Ramos (cell line): ENCODE results near the gene RBFA.
"Not testable (repeated sequence)": the region's sequence is repeated elsewhere in the genome, so short reads cannot be mapped to it uniquely, and the experiment has no call there.

Source experiments
- in situ Hi-C: fragments of 300-500 bp; cut with MboI; formaldehyde crosslinking; loops from one replicate; pipeline ENCODE4 v1.14.3; 2022; ENCODE audit warnings: low sequenced_read_pairs; ENCODE audit not compliant: unreplicated experiment

RBFA gene

GRCh38 chr18:80034068-80034851 lies at the start of gene RBFA:
Gene RBFA (plus strand): TSS chr18:80034434. CDS start chr18:80034496, 62 bp downstream.
- in situ Hi-C loops, result no loop called here

- in situ Hi-C loops, result no loop called here
Measured at GRCh38 chr18:79985172-79985571, 49.1 kb upstream of the RBFA start.

DNA sequence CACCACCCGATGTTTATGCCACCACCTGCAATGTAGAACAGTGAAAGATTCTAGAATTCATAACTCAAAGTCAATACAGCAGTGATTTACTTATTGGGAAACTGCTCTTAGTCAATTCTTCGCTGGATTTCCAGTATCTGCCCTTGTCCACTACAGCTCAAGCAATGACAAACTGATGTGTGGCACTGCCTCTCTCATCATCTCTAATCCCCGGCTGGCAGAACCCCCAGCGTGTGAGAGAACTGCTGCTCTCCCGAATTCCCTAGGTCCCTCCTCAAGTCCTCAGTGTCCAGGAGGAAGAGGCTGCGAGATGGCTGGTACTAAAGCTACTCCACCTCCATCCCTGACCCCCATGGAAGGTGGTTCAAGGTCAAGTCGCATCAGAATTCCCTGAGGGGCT lies 47.5 kb upstream of the RBFA start:
- in situ Hi-C loops, result no loop called here

GRCh38 chr18:79987566-79987965 lies 46.7 kb upstream of the RBFA start:
- in situ Hi-C loops, result no loop called here

- in situ Hi-C loops, result no loop called here
Measured at GRCh38 chr18:79988071-79988450, 46.2 kb upstream of the RBFA start.

- in situ Hi-C loops, result no loop called here
Measured at GRCh38 chr18:79988451-79989194, 45.6 kb upstream of the RBFA start, which contains the start of gene TXNL4A. Gene TXNL4A (minus strand): TSS chr18:79988563. CDS start chr18:79988392, 171 bp downstream.

GRCh38 chr18:79989195-79989497 lies 45.1 kb upstream of the RBFA start:
- in situ Hi-C loops, result no loop called here

DNA sequence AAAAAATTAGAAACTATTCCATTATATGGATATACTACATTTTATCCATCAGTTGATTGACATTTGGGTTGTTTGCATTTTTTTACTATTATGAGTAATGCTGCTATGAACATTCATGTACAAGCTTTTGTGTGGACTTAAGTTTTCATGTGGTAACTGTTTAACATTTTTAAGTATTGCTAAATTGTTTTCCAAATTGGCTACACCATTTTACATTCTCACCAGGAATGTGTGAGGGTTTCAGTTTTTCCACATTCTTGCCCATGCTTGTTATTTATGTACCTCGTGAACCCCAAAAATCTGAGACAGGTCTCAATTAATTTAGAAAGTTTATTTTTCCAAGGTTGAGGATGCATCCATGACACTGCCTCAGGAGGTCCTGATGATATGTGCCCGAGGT lies 42.7 kb upstream of the RBFA start:
- in situ Hi-C loops, result no loop called here

DNA sequence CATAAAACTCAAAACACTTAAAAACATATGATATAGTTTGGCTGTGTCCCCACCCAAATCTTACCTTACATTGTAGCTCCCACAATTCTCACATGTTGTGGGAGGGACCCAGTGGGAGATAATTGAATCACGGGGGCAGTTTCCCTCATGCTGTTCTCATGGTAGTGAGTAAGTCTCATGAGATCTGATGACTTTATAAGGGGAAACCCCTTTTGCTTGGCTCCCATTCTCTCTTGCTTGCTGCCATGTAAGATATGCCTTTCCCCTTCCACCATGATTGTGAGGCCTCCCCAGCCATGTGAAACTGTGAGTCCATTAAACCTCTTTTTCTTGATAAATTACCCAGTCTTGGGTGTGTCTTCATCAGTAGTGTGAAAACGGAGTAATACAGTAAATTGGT lies 34.5 kb upstream of the RBFA start:
- in situ Hi-C loops, result not testable (repeated sequence)

DNA sequence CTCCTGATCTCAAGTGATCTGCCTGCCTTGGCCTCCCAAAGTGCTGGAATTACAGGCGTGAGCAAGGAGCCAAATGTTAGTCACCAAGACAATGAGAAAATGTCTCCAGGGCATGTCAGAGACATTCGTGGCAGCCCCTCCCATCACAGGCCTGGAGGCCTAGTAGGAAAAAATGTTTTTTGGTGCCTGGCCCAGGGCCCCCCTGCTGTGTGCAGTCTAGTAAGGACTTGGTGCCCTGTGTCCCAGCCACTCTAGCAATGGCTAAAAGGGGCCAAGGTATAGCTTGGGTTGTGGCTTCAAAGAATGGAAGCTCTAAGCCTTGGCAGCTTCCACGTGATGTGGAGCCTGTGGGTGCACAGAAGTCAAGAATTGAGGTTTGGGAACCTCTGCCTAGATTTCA lies 33.4 kb upstream of the RBFA start:
- in situ Hi-C loops, result no loop called here

GRCh38 chr18:80002468-80002867 lies 31.8 kb upstream of the RBFA start:
- in situ Hi-C loops, result no loop called here

GRCh38 chr18:80004600-80005342 lies 29.5 kb upstream of the RBFA start:
- in situ Hi-C loops, result no loop called here

- in situ Hi-C loops, result no loop called here
Measured at GRCh38 chr18:80006724-80007123, 27.5 kb upstream of the RBFA start.

GRCh38 chr18:80009661-80010550 lies 24.3 kb upstream of the RBFA start:
- in situ Hi-C loops, result no loop called here

DNA sequence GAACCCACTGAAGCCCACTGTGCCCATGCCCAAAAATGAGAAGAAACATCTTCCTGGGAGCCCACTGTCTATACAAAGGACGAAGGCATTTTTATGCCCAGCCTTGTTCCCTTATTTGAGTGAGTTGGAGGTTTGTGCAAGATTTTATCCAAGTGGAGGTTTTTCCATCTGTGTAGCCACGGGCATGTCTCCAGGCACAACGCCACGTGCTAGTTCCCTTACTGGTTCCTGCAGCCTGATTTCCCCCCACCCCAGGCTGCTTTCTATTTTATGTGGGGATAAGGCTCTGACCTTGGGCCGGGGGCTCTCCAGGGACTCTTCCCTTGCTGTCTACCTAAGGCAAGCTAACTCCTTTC lies 23.7 kb upstream of the RBFA start:
- in situ Hi-C loops, result no loop called here

DNA sequence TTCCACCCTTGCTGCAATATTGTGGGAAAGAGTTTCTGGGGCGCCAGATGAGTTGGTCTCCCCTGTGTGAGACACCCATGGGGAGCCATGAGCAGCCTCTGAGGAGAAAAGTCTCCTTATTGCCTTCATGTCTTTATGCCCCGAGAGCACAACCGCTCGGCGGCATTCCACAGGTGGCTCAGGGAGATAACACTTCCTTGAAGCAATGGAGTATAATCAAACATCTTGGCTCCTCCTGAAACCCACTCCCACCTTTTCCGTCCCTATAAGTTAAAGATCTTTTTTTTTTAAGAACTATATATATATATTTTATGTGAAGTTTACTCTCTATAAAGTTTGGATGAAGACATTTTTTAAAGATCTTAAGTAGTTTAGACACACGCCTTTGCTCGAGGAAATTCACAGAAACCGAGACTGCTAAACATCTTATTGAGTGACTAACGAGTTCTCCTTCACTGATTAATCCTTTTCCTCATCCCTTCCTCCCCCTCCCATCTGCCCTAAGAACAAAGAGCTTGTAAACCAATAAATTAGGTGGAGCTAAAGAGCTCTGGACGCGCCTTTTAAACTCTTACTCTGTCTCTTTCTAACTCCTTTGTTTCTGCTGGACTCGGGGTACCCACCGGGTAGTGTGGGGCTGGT lies 22.6 kb upstream of the RBFA start:
- in situ Hi-C loops, result not testable (repeated sequence)

DNA sequence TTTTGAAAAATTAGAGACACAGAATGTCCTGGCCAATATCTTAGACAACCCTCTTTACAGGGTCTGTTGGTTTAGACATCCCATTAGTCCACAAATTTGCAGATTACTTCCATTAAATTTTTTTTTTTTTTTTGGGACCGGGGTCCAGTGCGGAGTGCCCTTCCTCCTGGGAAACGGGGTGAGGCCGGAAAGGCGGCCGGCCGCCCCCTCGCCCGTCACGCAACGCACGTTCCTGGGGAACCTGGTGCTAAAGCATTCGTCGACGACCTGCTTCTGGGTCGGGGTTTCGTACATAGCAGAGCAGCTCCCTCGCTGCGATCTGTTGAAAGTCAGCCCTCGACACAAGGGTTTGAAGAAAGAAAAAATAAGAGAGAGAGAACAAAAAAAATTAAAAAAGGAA lies 21.5 kb upstream of the RBFA start:
- in situ Hi-C loops, result no loop called here

DNA sequence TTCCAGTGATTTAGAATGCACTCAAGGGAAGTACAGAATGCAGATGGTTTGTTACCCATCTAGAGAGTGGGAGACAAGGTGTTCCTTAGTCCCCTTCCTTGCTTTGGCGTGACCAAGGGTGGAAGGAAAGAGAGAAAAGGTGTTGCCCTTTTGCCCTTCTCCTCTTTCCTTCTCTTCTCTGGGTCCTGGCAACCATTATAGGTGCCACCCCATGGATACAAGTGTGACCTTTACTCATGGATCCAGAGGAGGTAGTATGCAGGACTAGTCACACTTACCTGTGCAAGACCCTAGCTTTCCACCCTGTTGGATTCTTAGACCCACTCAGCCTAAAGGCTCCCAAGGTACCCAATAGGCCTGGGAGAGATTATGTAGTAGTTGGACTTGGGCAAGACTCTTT lies 11.6 kb upstream of the RBFA start:
- in situ Hi-C loops, result no loop called here

DNA sequence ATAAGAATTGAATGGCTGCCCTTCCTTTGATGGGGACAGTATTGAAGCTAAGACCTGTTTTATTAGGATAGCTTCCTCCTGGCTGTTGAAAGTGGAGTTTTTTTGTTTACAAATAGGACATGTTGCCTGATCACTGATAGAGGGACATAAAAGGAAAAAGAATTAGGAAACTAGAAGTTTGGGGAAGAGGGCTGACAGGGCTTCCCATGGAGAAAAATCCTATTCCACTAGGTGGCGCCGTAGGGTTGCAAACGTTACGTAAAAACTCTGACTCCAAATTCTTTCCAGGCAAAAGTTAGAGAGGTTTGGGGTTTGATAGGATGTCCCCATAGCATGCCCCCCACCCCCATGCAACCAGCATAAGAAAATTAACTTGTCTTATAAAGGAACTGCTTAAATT lies 11.1 kb upstream of the RBFA start:
- in situ Hi-C loops, result no loop called here

DNA sequence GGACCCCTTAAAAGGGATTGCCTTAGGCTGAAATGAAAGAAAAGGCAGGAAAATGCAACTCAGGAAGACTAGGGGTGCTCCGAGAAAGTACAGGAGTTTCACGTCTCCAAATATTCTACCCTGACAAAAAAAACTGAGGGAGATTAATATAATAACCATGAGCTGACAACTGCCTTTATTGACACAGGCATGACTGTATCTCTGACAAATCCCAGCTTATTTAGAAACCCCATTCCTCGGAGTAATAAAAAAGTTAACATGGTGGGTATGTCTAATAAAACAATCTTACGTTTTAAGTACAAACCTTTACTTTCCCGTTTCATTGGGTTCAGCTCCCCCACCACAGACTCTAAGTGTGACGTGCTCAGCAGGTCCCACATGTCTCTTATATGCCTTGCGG lies 7.9 kb upstream of the RBFA start:
- in situ Hi-C loops, result no loop called here
